Measurements from ENCODE around the gene SMARCAL1.

SMARCAL1 gene

GRCh38 chr2:216467845-216468244 lies 55.6 kb downstream of the SMARCAL1 start:
- Histone ChIP-seq H4K20me1 (ENCODE audit: insufficient read depth, low read length) (no peaks in the 10 kb centered on the region), H3K9me3 (ENCODE audit: insufficient read depth, low read length) (no peaks in the 10 kb centered on the region), H3K9ac (ENCODE audit: low read length) (no peak overlapping the region), H3K27me3 (ENCODE audit: low read depth, low read length) (no peaks in the 10 kb centered on the region), H3K4me3 (ENCODE audit: low read length) (no peak overlapping the region), H2AFZ (ENCODE audit: low read depth, low read length) (no peak overlapping the region), H3K4me1 (ENCODE audit: low read length) (no peaks in the 10 kb centered on the region), H3K4me2 (ENCODE audit: low read length) (no peak overlapping the region), H3K36me3 (replicated peaks; ENCODE audit: low read depth, low read length) (peaks cover 9% of the 10 kb centered on the region), H3K27ac (ENCODE audit: low read length) (no peak overlapping the region), H3K79me2 (ENCODE audit: low read length) (no peaks in the 10 kb centered on the region)
- TF ChIP-seq EZH2phosphoT487 (IDR thresholded peaks at IDR 0.05; ENCODE audit: low read depth): no peak
- TF ChIP-seq, protein P1, sequence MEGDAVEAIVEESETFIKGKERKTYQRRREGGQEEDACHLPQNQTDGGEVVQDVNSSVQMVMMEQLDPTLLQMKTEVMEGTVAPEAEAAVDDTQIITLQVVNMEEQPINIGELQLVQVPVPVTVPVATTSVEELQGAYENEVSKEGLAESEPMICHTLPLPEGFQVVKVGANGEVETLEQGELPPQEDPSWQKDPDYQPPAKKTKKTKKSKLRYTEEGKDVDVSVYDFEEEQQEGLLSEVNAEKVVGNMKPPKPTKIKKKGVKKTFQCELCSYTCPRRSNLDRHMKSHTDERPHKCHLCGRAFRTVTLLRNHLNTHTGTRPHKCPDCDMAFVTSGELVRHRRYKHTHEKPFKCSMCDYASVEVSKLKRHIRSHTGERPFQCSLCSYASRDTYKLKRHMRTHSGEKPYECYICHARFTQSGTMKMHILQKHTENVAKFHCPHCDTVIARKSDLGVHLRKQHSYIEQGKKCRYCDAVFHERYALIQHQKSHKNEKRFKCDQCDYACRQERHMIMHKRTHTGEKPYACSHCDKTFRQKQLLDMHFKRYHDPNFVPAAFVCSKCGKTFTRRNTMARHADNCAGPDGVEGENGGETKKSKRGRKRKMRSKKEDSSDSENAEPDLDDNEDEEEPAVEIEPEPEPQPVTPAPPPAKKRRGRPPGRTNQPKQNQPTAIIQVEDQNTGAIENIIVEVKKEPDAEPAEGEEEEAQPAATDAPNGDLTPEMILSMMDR (IDR thresholded peaks at IDR 0.05; ENCODE audit: low read depth, low read length): no peak

DNA sequence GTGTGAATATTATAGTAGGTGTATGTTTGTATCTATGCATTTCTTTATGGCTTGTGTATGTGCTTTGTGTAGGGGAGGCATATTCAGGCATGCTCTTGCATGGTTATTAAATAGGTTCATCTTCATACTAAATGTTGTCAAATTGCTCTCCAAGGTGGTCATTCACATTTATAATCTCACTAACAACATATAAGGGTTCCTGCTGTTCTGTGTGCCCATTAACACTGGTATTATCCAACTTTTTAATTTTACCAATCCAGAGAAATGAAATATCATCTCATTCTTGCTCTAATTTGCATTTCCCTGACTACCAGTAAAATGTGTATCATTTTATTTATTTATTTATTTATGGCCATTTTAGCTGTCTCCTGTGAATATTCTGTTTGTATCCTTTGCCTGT lies 57.4 kb downstream of the SMARCAL1 start:
- no peak overlapping the region for H2AFZ ChIP-seq (ENCODE audit: low read depth, low read length)
- H3K9me3 ChIP-seq (ENCODE audit: insufficient read depth, low read length): no peaks in the 10 kb centered on the region
- no peaks in the 10 kb centered on the region for H3K79me2 ChIP-seq (ENCODE audit: low read length)
- H4K20me1 ChIP-seq (ENCODE audit: insufficient read depth, low read length): no peaks in the 10 kb centered on the region
- no peak for TF ChIP-seq EZH2phosphoT487 (IDR thresholded peaks at IDR 0.05; ENCODE audit: low read depth)
- TF ChIP-seq, protein P1 (IDR thresholded peaks at IDR 0.05; ENCODE audit: low read depth, low read length): no peak
- no peak overlapping the region for H3K9ac ChIP-seq (ENCODE audit: low read length)
- peaks cover 12% of the 10 kb centered on the region for H3K36me3 ChIP-seq (replicated peaks; ENCODE audit: low read depth, low read length)
- no peak overlapping the region for H3K4me3 ChIP-seq (ENCODE audit: low read length)
- no peaks in the 10 kb centered on the region for H3K27me3 ChIP-seq (ENCODE audit: low read depth, low read length)
- no peaks in the 10 kb centered on the region for H3K4me1 ChIP-seq (ENCODE audit: low read length)
- no peak overlapping the region for H3K4me2 ChIP-seq (ENCODE audit: low read length)
- no peak overlapping the region for H3K27ac ChIP-seq (ENCODE audit: low read length)

DNA sequence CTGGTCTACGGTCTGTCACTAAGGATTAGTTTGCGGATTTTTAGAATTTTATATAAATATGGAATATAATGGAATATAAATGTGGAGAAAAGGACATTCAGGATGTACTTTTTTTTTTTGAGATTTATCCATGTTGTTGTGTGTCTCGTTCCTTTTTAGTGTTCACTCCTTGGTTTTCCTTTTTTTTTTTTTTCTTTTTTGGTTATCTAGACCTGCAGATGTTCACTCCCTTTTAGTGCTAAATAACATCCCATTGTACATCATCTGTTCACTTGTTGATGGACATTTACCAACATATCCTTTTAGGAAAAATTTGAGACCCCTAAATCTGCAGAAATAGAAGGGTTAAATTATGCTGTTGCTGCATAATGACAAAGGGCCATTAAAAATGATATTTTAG lies 60.9 kb downstream of the SMARCAL1 start:
- no peak overlapping the region for H3K4me3 ChIP-seq (ENCODE audit: low read length)
- H3K9me3 ChIP-seq (ENCODE audit: insufficient read depth, low read length): no peaks in the 10 kb centered on the region
- no peaks in the 10 kb centered on the region for H3K79me2 ChIP-seq (ENCODE audit: low read length)
- H3K36me3 ChIP-seq (replicated peaks; ENCODE audit: low read depth, low read length): peaks cover 15% of the 10 kb centered on the region
- TF ChIP-seq EZH2phosphoT487 (IDR thresholded peaks at IDR 0.05; ENCODE audit: low read depth): no peak
- TF ChIP-seq, protein P1 (IDR thresholded peaks at IDR 0.05; ENCODE audit: low read depth, low read length): no peak
- no peaks in the 10 kb centered on the region for H4K20me1 ChIP-seq (ENCODE audit: insufficient read depth, low read length)
- no peak overlapping the region for H3K4me2 ChIP-seq (ENCODE audit: low read length)
- no peak overlapping the region for H3K9ac ChIP-seq (ENCODE audit: low read length)
- peaks cover 9% of the 10 kb centered on the region for H3K4me1 ChIP-seq (ENCODE audit: low read length)
- H2AFZ ChIP-seq (ENCODE audit: low read depth, low read length): no peak overlapping the region
- no peak overlapping the region for H3K27ac ChIP-seq (ENCODE audit: low read length)
- H3K27me3 ChIP-seq (ENCODE audit: low read depth, low read length): no peaks in the 10 kb centered on the region

GRCh38 chr2:216474925-216475670 lies 62.8 kb downstream of the SMARCAL1 start:
- Histone ChIP-seq H4K20me1 (ENCODE audit: insufficient read depth, low read length) (no peaks in the 10 kb centered on the region), H3K4me3 (ENCODE audit: low read length) (no peak overlapping the region), H3K27ac (ENCODE audit: low read length) (no peak overlapping the region), H3K9me3 (ENCODE audit: insufficient read depth, low read length) (no peaks in the 10 kb centered on the region), H3K4me1 (ENCODE audit: low read length) (peaks cover 9% of the 10 kb centered on the region), H3K27me3 (ENCODE audit: low read depth, low read length) (no peaks in the 10 kb centered on the region), H3K79me2 (ENCODE audit: low read length) (no peaks in the 10 kb centered on the region), H2AFZ (ENCODE audit: low read depth, low read length) (no peak overlapping the region), H3K9ac (ENCODE audit: low read length) (no peak overlapping the region), H3K36me3 (replicated peaks; ENCODE audit: low read depth, low read length) (peaks cover 18% of the 10 kb centered on the region), H3K4me2 (ENCODE audit: low read length) (no peak overlapping the region)
- TF ChIP-seq, protein P1 (IDR thresholded peaks at IDR 0.05; ENCODE audit: low read depth, low read length): no peak
- no peak for TF ChIP-seq EZH2phosphoT487 (IDR thresholded peaks at IDR 0.05; ENCODE audit: low read depth)
